HepG2 (cell line): ENCODE data around the gene UQCR10.

ENCODE experiments used
- CTCF ChIP-seq: sonication (generic); formaldehyde crosslinking; IDR thresholded peaks from 2 replicates; pipeline ENCODE4 v1.5.0; 2020; ENCODE audit warnings: mild to moderate bottlenecking, missing genetic modification reagents, moderate library complexity
- JUNB ChIP-seq: sonication (generic); formaldehyde crosslinking; IDR thresholded peaks from 2 replicates; pipeline ENCODE4 v1.8.0; 2022; ENCODE audit warnings: missing genetic modification reagents, mild to moderate bottlenecking, borderline replicate concordance
- SNAI1 ChIP-seq: sonication (generic); formaldehyde crosslinking; IDR thresholded peaks from 2 replicates; pipeline ENCODE4 v1.5.0; 2020; ENCODE audit warnings: mild to moderate bottlenecking, missing genetic modification reagents, borderline replicate concordance

DNA sequence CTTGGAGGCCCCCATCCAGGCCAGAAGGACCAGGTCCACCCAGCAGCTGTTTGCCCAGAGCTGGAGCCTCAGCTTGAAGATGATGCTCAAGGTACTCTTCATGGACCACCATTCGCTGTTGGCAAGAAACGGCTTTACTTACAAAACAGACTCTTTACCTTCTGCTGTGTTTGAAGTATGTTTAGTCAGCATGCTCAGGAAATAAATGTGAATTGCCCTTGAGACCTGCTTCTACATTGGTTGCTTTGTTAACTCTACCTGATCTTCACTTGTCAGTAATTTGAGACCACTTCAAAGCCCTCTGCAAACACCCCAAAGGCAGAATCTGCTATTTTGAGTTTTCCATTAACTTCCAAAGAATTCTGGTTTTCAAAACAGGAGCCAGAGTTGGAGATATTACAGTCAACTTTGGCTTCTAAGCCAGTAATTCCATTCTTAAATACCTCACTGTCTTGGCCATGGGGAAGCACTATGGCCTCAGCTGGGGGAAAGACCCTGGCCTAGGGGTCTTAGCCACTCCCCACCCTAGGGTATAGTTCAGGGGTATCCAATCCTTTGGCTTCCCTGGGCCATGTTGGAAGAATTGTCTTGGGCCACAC, 2.7 kb downstream of the UQCR10 start:
- TF ChIP-seq CTCF: no peak
- no peak for TF ChIP-seq JUNB
- no peak for TF ChIP-seq SNAI1 (CRISPR knock-in tag)
